GM19463 (cell line): ENCODE results near the gene SULT1E1.

Experiments
- ATAC-seq: cut with Tn5 transposase; IDR thresholded peaks from one replicate; pipeline ENCODE4 v1.9.1; 2021; ENCODE audit warnings: mild to moderate bottlenecking, moderate library complexity; ENCODE audit not compliant: unreplicated experiment

The SULT1E1 gene

GRCh38 chr4:69860052-69860451 is at the start of gene SULT1E1:
TSS of gene SULT1E1 (minus strand) at chr4:69860145. CDS start at chr4:69857644, 2,501 bp downstream.
- ATAC-seq = no peak

GRCh38 chr4:69909195-69909594 is 49.2 kb upstream of the SULT1E1 start:
- ATAC-seq = peak; percentile 32

GRCh38 chr4:69907151-69907550 is 47.2 kb upstream of the SULT1E1 start:
- no peak for ATAC-seq

GRCh38 chr4:69896530-69897116 is 36.7 kb upstream of the SULT1E1 start:
- no peak for ATAC-seq

GRCh38 chr4:69894721-69895120 is 34.8 kb upstream of the SULT1E1 start:
- ATAC-seq = no peak

- ATAC-seq = no peak
Measured at GRCh38 chr4:69894186-69894585, 34.2 kb upstream of the SULT1E1 start.

GRCh38 chr4:69888336-69888735 is 28.4 kb upstream of the SULT1E1 start:
- no peak for ATAC-seq

GRCh38 chr4:69882150-69882549 is 22.2 kb upstream of the SULT1E1 start:
- no peak for ATAC-seq

GRCh38 chr4:69881173-69881773 is 21.3 kb upstream of the SULT1E1 start:
- peak; percentile 77 for ATAC-seq

GRCh38 chr4:69878250-69878649 is 18.3 kb upstream of the SULT1E1 start:
- ATAC-seq = no peak

- no peak for ATAC-seq
Measured at GRCh38 chr4:69877453-69877852, 17.5 kb upstream of the SULT1E1 start.

- ATAC-seq = no peak
Measured at GRCh38 chr4:69876071-69876470, 16.1 kb upstream of the SULT1E1 start.

- ATAC-seq = no peak
Measured at GRCh38 chr4:69875576-69875975, 15.6 kb upstream of the SULT1E1 start.

GRCh38 chr4:69874507-69874906 is 14.6 kb upstream of the SULT1E1 start:
- no peak for ATAC-seq

- ATAC-seq = no peak
Measured at GRCh38 chr4:69861756-69862155, 1.8 kb upstream of the SULT1E1 start.

GRCh38 chr4:69860521-69861298 is 765 bp upstream of the SULT1E1 start:
- no peak for ATAC-seq

GRCh38 chr4:69859140-69859685 is 732 bp downstream of the SULT1E1 start:
- no peak for ATAC-seq

GRCh38 chr4:69858690-69859089 is 1.3 kb downstream of the SULT1E1 start:
- ATAC-seq = no peak

GRCh38 chr4:69855822-69856221 is 4.1 kb downstream of the SULT1E1 start:
- ATAC-seq = no peak

GRCh38 chr4:69849969-69850368 is 10.0 kb downstream of the SULT1E1 start:
- peak; percentile 85 for ATAC-seq

GRCh38 chr4:69849297-69849696 is 10.6 kb downstream of the SULT1E1 start:
- ATAC-seq = no peak

GRCh38 chr4:69848028-69848427 is 11.9 kb downstream of the SULT1E1 start:
- ATAC-seq = no peak
